Measurements from ENCODE around the gene PDE4D. TPM values are rescaled to one million over a fixed set of nuclear protein-coding genes. Genes with fewer than 3 reads are reported as not detected.

Gene PDE4D
- total RNA-seq, 1 experiment from 2014 or later = 3.3 TPM

DNA sequence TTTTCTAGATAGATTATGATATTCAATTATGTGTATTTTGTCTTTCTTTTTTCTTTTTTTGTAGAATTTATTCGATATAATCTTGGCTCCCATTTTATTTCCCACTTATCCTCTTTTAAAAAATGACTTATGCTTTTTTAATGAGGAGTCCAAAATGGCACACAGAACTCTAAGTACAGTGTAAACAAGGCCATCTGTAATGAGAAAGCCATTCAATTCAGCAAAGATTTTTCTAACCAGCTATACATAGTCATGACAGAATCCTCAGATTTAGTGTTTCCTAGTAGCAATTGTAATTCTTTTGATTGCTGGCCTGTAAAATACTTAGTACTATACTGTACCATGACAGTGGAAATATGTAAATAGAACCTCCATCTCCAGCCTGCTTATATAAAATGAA, 659.3 kb downstream of the PDE4D start:
- DNase-seq (ENCODE audit: low spot score) (no peak), ATAC-seq (no peak)
- TF ChIP-seq SP1 (CRISPR knock-in tag; conservative IDR thresholded peaks at IDR 0.05) (no peak), TEAD1 (CRISPR knock-in tag; IDR thresholded peaks at IDR 0.05) (no peak), ZBTB21 (CRISPR knock-in tag; IDR thresholded peaks at IDR 0.05; ENCODE audit: borderline replicate concordance) (no peak), AR (CRISPR knock-in tag; IDR thresholded peaks at IDR 0.05) (no peak), TP53 (CRISPR knock-in tag; IDR thresholded peaks at IDR 0.05) (no peak), NR3C1 (CRISPR knock-in tag; conservative IDR thresholded peaks at IDR 0.05; ENCODE audit: low read depth) (no peak), MLX (CRISPR knock-in tag; IDR thresholded peaks at IDR 0.05) (no peak), ELF4 (CRISPR knock-in tag; IDR thresholded peaks at IDR 0.05; ENCODE audit: low read depth) (no peak), ZNF138 (CRISPR knock-in tag; conservative IDR thresholded peaks at IDR 0.05) (no peak)
- TF ChIP-seq, protein P1, sequence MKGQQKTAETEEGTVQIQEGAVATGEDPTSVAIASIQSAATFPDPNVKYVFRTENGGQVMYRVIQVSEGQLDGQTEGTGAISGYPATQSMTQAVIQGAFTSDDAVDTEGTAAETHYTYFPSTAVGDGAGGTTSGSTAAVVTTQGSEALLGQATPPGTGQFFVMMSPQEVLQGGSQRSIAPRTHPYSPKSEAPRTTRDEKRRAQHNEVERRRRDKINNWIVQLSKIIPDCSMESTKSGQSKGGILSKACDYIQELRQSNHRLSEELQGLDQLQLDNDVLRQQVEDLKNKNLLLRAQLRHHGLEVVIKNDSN (CRISPR knock-in tag; IDR thresholded peaks at IDR 0.05) = no peak
- ChIA-PET CTCF (no interaction called here), POLR2A (no interaction called here)
- 0 out of 2 replicates have a peak, but pooled peaks cover 3% of the 10 kb centered on the region for H3K9me3 Mint-ChIP-seq
- no peaks in the 10 kb centered on the region for H3K36me3 Mint-ChIP-seq
- H3K27me3 Mint-ChIP-seq (ENCODE audit: low read depth) = no peaks in the 10 kb centered on the region
- H3K4me3 Mint-ChIP-seq = no peak overlapping the region
- H3K27ac Mint-ChIP-seq = no peak overlapping the region
- H3K4me1 Mint-ChIP-seq = no peaks in the 10 kb centered on the region; the same call in 1 of the 2 replicates

- ChIA-PET POLR2A (no interaction called here), CTCF (interaction anchor here (1.1 kb wide), 1 partner anchor 137 kb away, joined by 4 read pairs; no protein-coding TSS in a partner anchor)
- no peak for TF ChIP-seq CTCF (IDR thresholded peaks at IDR 0.05)
- Mint-ChIP-seq H3K27ac (no peak overlapping the region), H3K4me3 (no peak overlapping the region), H3K4me1 (no peaks in the 10 kb centered on the region), H3K36me3 (no peaks in the 10 kb centered on the region), H3K9me3 (0 out of 2 replicates have a peak, but pooled peaks cover 3% of the 10 kb centered on the region), H3K27me3 (ENCODE audit: low read depth) (no peaks in the 10 kb centered on the region)
- ATAC-seq = no peak
- no peak for DNase-seq (ENCODE audit: low spot score)
Observed at GRCh38 chr5:59231221-59231931, 662.1 kb downstream of the PDE4D start.

GRCh38 chr5:59222687-59223511, 670.6 kb downstream of the PDE4D start:
- H3K36me3 Mint-ChIP-seq = no peaks in the 10 kb centered on the region
- H3K27ac Mint-ChIP-seq = no peak overlapping the region
- ChIA-PET CTCF (interaction anchor here (1.7 to 3.6 kb wide), 3 partner anchors 35 to 145 kb away, joined by 5 to 16 read pairs (median 10); no protein-coding TSS in a partner anchor), POLR2A (no interaction called here)
- DNase-seq (ENCODE audit: low spot score) = no peak
- TF ChIP-seq E2F4 (CRISPR knock-in tag; IDR thresholded peaks at IDR 0.05; ENCODE audit: borderline replicate concordance, low read depth) = no peak
- no peak for TF ChIP-seq NFATC4 (CRISPR knock-in tag; IDR thresholded peaks at IDR 0.05)
- peaks cover 9% of the 10 kb centered on the region for H3K9me3 Mint-ChIP-seq
- no peaks in the 10 kb centered on the region for H3K27me3 Mint-ChIP-seq (ENCODE audit: low read depth)
- H3K4me1 Mint-ChIP-seq = peaks cover 2% of the 10 kb centered on the region; the same call in 1 of the 2 replicates
- H3K4me3 Mint-ChIP-seq = no peak overlapping the region
- no peak for ATAC-seq
